WI38 (cell line): ENCODE data around the gene ZFYVE26.

Source experiments
- H3K4me3 ChIP-seq: 2 replicates; pipeline ENCODE4 v1.5.1; 2011; ENCODE audit warnings: low read depth, mild to moderate bottlenecking, control low read depth, low read length
- TF ChIP-seq, protein P1 (sequence below): IDR thresholded peaks from 2 replicates; pipeline ENCODE4 v1.5.1; 2012; ENCODE audit warnings: low read depth, mild to moderate bottlenecking, control low read depth, low read length

The ZFYVE26 gene

DNA sequence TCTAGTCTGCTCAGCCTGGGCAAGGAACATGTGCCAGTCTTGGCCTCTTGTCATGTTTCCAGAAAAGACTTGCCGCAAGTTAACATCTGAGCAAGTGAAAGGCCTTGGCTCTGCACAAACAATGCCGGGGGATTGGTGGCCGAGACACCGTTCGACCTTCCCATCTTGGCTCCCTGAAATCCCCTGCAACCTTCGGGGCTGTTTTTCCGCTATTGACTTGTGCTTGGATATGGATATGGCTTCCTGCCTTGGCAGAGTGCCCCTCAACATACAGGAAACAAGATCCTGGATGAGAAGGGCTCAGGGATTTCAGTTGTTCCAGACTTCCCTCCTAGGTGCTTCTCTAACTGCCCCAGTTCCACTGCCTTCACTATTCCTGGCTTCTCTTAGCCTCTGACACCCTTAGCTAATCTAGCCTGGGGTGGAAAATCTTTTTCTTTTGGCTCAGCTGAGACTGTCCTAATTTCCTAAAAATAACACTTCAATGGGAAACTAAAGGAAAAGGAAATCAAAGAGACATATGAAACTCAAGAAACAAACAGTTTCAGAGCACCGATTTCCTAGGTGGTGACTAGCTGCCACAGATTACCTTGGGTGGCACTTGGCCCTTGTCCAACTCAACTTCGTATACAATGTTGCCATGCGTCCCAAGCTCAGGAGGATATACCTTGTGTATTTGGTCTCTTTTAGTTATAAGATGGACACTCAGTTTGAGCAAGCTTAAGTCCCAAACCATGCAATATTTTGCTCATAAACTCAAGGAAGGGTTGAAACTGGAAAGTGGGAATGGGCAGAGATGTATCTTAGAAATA lies 80.8 kb downstream of the ZFYVE26 start:
- no peak overlapping the region for H3K4me3 ChIP-seq
- TF ChIP-seq, protein P1, sequence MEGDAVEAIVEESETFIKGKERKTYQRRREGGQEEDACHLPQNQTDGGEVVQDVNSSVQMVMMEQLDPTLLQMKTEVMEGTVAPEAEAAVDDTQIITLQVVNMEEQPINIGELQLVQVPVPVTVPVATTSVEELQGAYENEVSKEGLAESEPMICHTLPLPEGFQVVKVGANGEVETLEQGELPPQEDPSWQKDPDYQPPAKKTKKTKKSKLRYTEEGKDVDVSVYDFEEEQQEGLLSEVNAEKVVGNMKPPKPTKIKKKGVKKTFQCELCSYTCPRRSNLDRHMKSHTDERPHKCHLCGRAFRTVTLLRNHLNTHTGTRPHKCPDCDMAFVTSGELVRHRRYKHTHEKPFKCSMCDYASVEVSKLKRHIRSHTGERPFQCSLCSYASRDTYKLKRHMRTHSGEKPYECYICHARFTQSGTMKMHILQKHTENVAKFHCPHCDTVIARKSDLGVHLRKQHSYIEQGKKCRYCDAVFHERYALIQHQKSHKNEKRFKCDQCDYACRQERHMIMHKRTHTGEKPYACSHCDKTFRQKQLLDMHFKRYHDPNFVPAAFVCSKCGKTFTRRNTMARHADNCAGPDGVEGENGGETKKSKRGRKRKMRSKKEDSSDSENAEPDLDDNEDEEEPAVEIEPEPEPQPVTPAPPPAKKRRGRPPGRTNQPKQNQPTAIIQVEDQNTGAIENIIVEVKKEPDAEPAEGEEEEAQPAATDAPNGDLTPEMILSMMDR = no peak

DNA sequence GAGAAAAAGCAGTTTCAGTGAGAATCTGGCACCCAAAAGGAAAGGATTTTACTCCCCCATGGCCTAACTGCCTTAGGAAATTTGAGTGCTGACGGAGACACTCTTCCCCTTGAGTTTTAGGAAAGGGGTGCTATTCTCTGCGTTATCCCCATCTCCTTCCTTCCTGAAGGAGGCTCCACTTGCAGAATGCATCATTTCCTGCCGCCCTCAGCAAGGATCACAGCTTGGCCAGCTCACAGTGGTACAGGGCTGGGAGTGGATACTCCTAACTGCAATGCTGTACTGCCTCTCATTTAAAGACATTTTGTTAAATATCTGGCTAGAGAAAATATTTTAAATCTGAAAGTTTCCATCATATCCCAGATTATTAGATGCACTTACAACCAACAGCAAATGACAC lies 81.7 kb downstream of the ZFYVE26 start:
- TF ChIP-seq, protein P1 = no peak
- H3K4me3 ChIP-seq = no peak overlapping the region

DNA sequence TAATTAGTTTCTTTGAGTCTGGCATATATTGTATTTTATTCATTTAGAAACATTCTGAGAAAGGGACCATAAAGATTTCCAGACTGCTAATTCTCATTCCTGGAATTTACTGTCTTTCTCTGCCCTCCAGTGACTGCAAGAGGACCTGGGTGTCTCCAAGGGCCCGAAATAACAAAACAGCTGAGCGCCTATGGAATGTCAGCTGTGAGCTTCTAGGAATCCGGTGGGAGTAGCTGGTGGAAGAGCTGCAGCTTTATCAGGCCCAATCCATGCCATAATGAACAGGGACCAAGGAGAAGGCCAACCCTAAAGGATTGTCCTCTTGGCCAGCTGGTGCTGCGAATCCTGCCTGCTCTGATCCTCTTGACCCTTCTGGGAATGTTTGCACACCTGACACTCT lies 82.8 kb downstream of the ZFYVE26 start:
- TF ChIP-seq, protein P1 = no peak
- H3K4me3 ChIP-seq = no peak overlapping the region

DNA sequence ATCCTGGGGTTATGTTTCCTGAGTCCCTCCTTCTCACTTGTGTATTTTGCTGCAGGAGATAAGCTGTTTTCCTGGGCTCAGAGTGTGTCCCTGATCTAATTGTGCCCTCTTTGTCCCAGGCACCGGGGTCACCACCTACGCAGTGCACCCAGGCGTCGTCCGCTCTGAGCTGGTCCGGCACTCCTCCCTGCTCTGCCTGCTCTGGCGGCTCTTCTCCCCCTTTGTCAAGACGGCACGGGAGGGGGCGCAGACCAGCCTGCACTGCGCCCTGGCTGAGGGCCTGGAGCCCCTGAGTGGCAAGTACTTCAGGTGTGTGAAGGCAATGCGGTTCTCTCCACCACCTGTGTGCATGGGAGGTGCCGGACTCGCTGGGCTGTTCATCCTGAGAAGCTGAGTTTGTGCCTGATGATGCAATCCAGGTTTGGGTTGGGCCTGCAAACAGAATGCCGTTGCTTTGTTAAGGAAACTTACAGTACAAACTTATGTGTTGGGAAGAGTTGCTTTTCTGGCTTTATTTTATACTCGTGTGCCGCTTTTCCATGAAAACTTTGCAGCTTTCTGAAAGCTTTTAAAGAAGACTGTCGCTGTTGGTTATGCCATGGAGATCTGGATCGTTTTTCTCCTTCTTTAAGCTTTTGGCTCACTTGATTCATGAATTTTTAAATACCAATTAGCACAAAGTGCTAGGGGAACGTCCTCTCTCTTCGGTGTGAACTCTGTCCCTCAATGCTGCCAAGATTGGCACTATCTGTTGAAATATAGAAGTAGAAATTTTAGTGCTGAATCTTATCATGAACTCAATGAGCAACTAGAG lies 87.1 kb downstream of the ZFYVE26 start:
- TF ChIP-seq, protein P1 = no peak
- no peak overlapping the region for H3K4me3 ChIP-seq

DNA sequence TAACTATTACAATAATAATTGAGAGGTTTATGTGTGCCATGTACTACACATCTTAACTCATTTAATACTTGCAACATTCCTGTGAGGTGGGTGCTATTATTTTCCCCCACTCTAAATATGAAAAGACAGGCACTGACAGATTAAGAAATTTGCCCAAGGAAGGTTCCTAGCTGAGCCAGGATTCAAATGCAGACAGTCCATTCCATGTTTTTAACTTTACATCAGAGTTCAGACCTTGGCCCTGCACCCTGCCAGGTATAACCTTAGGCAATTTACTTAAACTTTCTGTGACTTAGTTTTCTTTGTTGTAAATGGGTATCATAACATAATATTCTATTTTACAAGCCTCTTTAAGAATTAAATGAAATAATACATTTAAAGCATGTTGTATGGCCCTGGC lies 88.1 kb downstream of the ZFYVE26 start:
- TF ChIP-seq, protein P1 = no peak
- no peak overlapping the region for H3K4me3 ChIP-seq

DNA sequence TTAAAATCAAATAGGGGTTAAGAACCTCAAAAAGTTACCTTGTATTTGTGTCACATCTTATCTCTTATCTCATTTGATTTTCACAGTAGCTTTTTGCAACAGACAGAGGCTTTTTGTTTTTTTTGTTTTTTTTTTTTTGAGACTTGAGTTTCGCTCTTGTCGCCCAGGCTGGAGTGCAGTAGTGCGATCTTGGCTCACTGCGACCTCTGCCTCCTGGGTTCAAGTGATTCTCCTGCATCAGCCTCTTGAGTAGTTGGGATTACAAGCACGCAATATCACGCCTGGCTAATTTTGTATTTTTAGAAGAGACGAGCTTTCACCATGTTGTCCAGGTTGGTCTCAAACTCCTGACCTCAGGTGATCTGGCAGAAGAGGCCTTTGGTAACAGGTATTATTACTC lies 89.0 kb downstream of the ZFYVE26 start:
- TF ChIP-seq, protein P1 = no peak
- H3K4me3 ChIP-seq = no peak overlapping the region

DNA sequence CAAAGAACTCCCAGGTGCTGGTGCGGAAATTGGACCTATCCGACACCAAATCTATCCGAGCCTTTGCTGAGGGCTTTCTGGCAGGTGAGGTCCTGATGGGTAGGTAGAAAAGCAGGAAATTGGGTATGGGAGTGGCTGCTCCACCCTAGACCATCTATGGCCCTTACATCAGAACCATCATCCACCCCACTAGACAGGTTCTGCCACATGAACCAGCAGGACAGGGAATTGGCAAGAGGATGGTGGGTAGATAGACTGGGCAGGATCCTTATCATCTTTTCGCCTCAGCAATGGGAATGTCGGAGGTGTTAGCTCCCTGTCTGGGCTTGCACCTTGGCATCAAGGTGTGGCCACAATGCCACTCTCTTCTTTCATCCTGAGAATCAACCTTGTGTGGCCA lies 91.2 kb downstream of the ZFYVE26 start:
- TF ChIP-seq, protein P1 = no peak
- H3K4me3 ChIP-seq = no peak overlapping the region
